Measurements from ENCODE around the gene GABARAP. TPM values are rescaled to one million over a fixed set of nuclear protein-coding genes. Genes with fewer than 3 reads are reported as not detected.
A peak's percentile ranks its signal among the peaks of the same experiment; 100 is the strongest.

The GABARAP gene
- total and polyA plus RNA-seq, 2 of the 13 experiments (the other 11 are each of a cell fraction or from before 2014, with no cell fraction given), result 161 to 310 TPM

GRCh38 chr17:7240375-7240774 is 1.9 kb downstream of the GABARAP start:
- peaks cover 45% of the 10 kb centered on the region for H3K79me2 ChIP-seq (ENCODE audit: insufficient read depth, low read length)
- peak overlapping the region; percentile 86 for H3K27ac ChIP-seq (ENCODE audit: extremely low read length, insufficient read depth, low read length)
- H3K36me3 ChIP-seq (replicated peaks in 1 of 2; ENCODE audit: control insufficient read depth in 1 of 2, insufficient read depth in 2 of 2, low read length in 2 of 2), result peaks cover 11 to 30% of the 10 kb centered on the region in 2 experiments
- H3K9me3 ChIP-seq (ENCODE audit: low read length), result no peaks in the 10 kb centered on the region
- H3K4me2 ChIP-seq (ENCODE audit: low read depth, low read length), result peak overlapping the region; percentile 97
- H3K4me3 ChIP-seq (replicated peaks in 1 of 3; ENCODE audit: insufficient read depth in 1 of 3, low read depth in 2 of 3, low read length in 3 of 3), result peak overlapping the region; percentile 19 to 85 (median 68); a peak in 5 of 6 replicates
- no peak for DNase-seq (ENCODE audit: low spot score)
- BruUV-seq (replicated peaks), result no TSS peak
- no peak for ATAC-seq
- intact Hi-C loops (cut with micrococcal nuclease; ENCODE audit: unreplicated experiment) (loop anchor here (5.0 kb wide), 1 partner anchor 42 kb away; the partner anchor contains the start of gene SLC2A4), in situ Hi-C loops (cut with HindIII; ENCODE audit: extremely low pct_ligation_motif_present, low pct_unique_long_range_greater_than_20kb) (no loop called here)
- no peaks in the 10 kb centered on the region; a peak in 1 of 5 replicates for H3K27me3 ChIP-seq (ENCODE audit: control insufficient read depth in 1 of 2, insufficient read depth in 2 of 2, low read length in 2 of 2)
- CTCF ChIA-PET (ENCODE audit: low intra/inter-chr PET ratio, low total read pairs), result no interaction called here
- no peak overlapping the region for H2AFZ ChIP-seq (ENCODE audit: low read length)
- peaks cover 44% of the 10 kb centered on the region for H3K4me1 ChIP-seq (ENCODE audit: insufficient read depth, low read length)
- FAIRE-seq, result no peak
- TF ChIP-seq ZBTB42 (CRISPR knock-in tag; IDR thresholded peaks at IDR 0.05) (no peak), MXD3 (CRISPR knock-in tag; IDR thresholded peaks at IDR 0.05) (no peak), ZFP36L1 (CRISPR knock-in tag; IDR thresholded peaks at IDR 0.05) (no peak), LCORL (IDR thresholded peaks at IDR 0.05) (no peak), LCORL (CRISPR knock-in tag; IDR thresholded peaks at IDR 0.05) (no peak), ZFX (CRISPR knock-in tag; IDR thresholded peaks at IDR 0.05; ENCODE audit: low read depth) (0 out of 2 replicates have a peak, but pooled peaks have one; percentile 3), ZNF335 (CRISPR knock-in tag; IDR thresholded peaks at IDR 0.05) (no peak)
- POLR2A ChIA-PET, result interaction anchor here (1.6 to 4.3 kb wide), 4 partner anchors 18 to 61 kb away, joined by 7 to 35 read pairs (median 30); partner anchors contain the start of genes ACADVL, ASGR1 and DLG4
- H4K20me1 ChIP-seq (ENCODE audit: insufficient read depth, low read length), result 0 out of 2 replicates have a peak, but pooled peaks cover 3% of the 10 kb centered on the region
- H3K9ac ChIP-seq (ENCODE audit: insufficient read depth, low read depth, low read length), result peak overlapping the region; percentile 92
- 58% methylated on average over 4 of the region's 4 CpGs for WGBS (ENCODE audit: low lambda C conversion rate)
